Stimulated activated memory B cell treated with anti-CD40 and anti-IgM and Interleukin-4, amounts not matched to agents 10 μg/mL and 1 μg/mL and 100 μg/mL, for 72 hours (primary cell): ENCODE results near the gene PHEX.

Experiments used
- ATAC-seq: fragments of 150-1000 bp; cut with Tn5 transposase; 2 replicates; pipeline ENCODE4 v1.10.0; 2021
- H3K27ac Mint-ChIP-seq: one replicate; pipeline ENCODE4 v1.8.0; 2022; ENCODE audit warnings: mild to moderate bottlenecking, mixed read lengths
- H3K27me3 Mint-ChIP-seq: one replicate; pipeline ENCODE4 v1.8.0; 2022; ENCODE audit warnings: mixed read lengths
- H3K36me3 Mint-ChIP-seq: one replicate; pipeline ENCODE4 v1.8.0; 2022; ENCODE audit warnings: mixed read lengths
- H3K4me1 Mint-ChIP-seq: one replicate; pipeline ENCODE4 v1.8.0; 2022; ENCODE audit warnings: mixed read lengths
- H3K4me3 Mint-ChIP-seq: one replicate; pipeline ENCODE4 v1.8.0; 2022; ENCODE audit warnings: mild to moderate bottlenecking, moderate library complexity, mixed read lengths
- H3K9me3 Mint-ChIP-seq: one replicate; pipeline ENCODE4 v1.8.0; 2022; ENCODE audit warnings: mixed read lengths

The PHEX gene

DNA sequence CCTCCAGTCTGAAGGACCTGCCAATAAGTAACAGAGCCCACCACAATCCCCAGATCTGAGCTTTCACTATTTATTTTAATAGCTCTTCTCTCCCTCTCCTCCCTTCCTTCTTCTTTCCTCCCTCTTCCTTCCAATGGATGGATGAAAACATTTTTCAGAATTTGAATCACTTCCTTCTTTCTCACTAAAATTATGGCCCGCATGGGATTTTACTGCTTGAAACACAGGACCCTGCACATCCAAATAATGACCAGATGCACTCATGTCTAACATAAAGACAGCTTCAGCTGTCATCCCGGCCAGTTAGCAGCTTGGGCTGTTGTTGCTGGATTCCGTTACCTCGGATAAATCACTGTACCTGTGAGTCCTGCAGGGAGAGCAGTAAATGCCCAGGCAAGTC lies 5.4 kb upstream of the PHEX start:
- Mint-ChIP-seq H3K27me3 (no peaks in the 10 kb centered on the region), H3K4me3 (no peak overlapping the region), H3K27ac (no peak overlapping the region)

DNA sequence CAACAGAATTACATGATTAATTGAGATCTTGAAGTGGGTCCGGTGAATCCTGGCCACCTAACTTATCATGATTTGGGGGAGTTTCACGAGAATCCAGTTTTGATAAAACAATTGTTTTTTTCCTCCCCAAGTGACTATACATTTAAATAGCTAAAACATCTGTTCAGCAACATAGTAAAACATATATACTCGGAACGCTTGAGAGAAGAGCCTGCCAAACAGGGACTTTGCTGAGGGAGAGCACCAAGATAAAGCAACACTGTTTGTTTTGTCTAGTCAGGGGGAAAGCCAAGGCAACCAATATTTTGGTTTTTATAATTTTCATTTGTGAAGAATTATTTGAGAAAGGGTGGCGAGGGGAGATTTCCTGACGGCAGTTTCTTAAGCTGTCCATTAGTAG lies 381 bp downstream of the PHEX start:
- H3K4me1 Mint-ChIP-seq: peaks cover 23% of the 10 kb centered on the region
- peak overlapping the region; percentile 69 for H3K27ac Mint-ChIP-seq
- H3K27me3 Mint-ChIP-seq: no peaks in the 10 kb centered on the region
- no peaks in the 10 kb centered on the region for H3K36me3 Mint-ChIP-seq
- no peak for ATAC-seq
- no peaks in the 10 kb centered on the region for H3K9me3 Mint-ChIP-seq
- H3K4me3 Mint-ChIP-seq: no peak overlapping the region

More for the DNA sequence above, 5.4 kb upstream of the PHEX start:
- no peaks in the 10 kb centered on the region for H3K36me3 Mint-ChIP-seq
- ATAC-seq: no peak
- peaks cover 9% of the 10 kb centered on the region for H3K4me1 Mint-ChIP-seq
- no peaks in the 10 kb centered on the region for H3K9me3 Mint-ChIP-seq

GRCh38 chrX:22033818-22034217 lies 1.7 kb downstream of the PHEX start:
- Mint-ChIP-seq H3K9me3 (no peaks in the 10 kb centered on the region), H3K27ac (no peak overlapping the region)

GRCh38 chrX:22035236-22035635 lies 3.1 kb downstream of the PHEX start:
- H3K9me3 Mint-ChIP-seq: no peaks in the 10 kb centered on the region
- H3K36me3 Mint-ChIP-seq: no peaks in the 10 kb centered on the region
- peak overlapping the region; percentile 23 for H3K4me3 Mint-ChIP-seq
- no peak overlapping the region for H3K27ac Mint-ChIP-seq
- ATAC-seq: no peak
- H3K27me3 Mint-ChIP-seq: no peaks in the 10 kb centered on the region
- peaks cover 17% of the 10 kb centered on the region for H3K4me1 Mint-ChIP-seq

More at GRCh38 chrX:22033818-22034217, 1.7 kb downstream of the PHEX start:
- Mint-ChIP-seq H3K27me3 (no peaks in the 10 kb centered on the region), H3K4me1 (peaks cover 24% of the 10 kb centered on the region), H3K4me3 (no peak overlapping the region), H3K36me3 (no peaks in the 10 kb centered on the region)
- no peak for ATAC-seq

- H3K9me3 Mint-ChIP-seq: no peaks in the 10 kb centered on the region
- H3K36me3 Mint-ChIP-seq: no peaks in the 10 kb centered on the region
- H3K4me1 Mint-ChIP-seq: peaks cover 10% of the 10 kb centered on the region
- no peak for ATAC-seq
- H3K4me3 Mint-ChIP-seq: no peak overlapping the region
- H3K27ac Mint-ChIP-seq: no peak overlapping the region
- H3K27me3 Mint-ChIP-seq: no peaks in the 10 kb centered on the region
These were observed 5.1 kb downstream of the PHEX start for GRCh38 chrX:22037225-22037624.

- H3K4me1 Mint-ChIP-seq: peaks cover 7% of the 10 kb centered on the region
- no peak for ATAC-seq
- no peak overlapping the region for H3K4me3 Mint-ChIP-seq
- no peaks in the 10 kb centered on the region for H3K36me3 Mint-ChIP-seq
- H3K27ac Mint-ChIP-seq: no peak overlapping the region
- no peaks in the 10 kb centered on the region for H3K27me3 Mint-ChIP-seq
- H3K9me3 Mint-ChIP-seq: no peaks in the 10 kb centered on the region
These were observed 5.9 kb downstream of the PHEX start for GRCh38 chrX:22037911-22038537.

- no peaks in the 10 kb centered on the region for H3K9me3 Mint-ChIP-seq
- no peak for ATAC-seq
- peak overlapping the region; percentile 1 for H3K4me3 Mint-ChIP-seq
- no peaks in the 10 kb centered on the region for H3K27me3 Mint-ChIP-seq
- H3K4me1 Mint-ChIP-seq: peaks cover 7% of the 10 kb centered on the region
- H3K36me3 Mint-ChIP-seq: no peaks in the 10 kb centered on the region
- peak overlapping the region; percentile 12 for H3K27ac Mint-ChIP-seq
These were observed 7.4 kb downstream of the PHEX start for GRCh38 chrX:22039541-22039940.

DNA sequence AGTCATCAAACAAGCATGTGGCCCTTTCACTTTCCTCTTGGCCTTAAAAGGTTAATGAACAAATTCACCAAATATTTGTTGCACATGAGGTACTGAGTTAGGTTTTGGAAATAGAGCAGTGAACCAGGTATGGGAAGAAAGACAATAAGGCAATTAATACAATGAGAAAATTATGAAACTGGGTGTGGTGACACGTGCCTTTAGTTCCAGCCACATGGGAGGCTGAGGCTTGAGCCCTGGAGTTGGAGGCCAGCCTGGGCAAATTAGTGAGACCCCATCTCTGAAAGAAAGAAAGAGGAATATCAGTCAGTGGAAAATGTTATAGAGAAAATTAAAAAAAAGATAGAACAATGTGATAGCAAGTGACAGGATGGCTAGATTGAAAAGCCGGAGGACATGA lies 8.1 kb downstream of the PHEX start:
- Mint-ChIP-seq H3K27me3 (no peaks in the 10 kb centered on the region), H3K4me1 (peaks cover 7% of the 10 kb centered on the region), H3K9me3 (no peaks in the 10 kb centered on the region), H3K4me3 (peak overlapping the region; percentile 22), H3K36me3 (no peaks in the 10 kb centered on the region), H3K27ac (peak overlapping the region; percentile 12)
- no peak for ATAC-seq

- H3K27ac Mint-ChIP-seq: no peak overlapping the region
These were observed 9.9 kb downstream of the PHEX start for GRCh38 chrX:22041907-22042530.

DNA sequence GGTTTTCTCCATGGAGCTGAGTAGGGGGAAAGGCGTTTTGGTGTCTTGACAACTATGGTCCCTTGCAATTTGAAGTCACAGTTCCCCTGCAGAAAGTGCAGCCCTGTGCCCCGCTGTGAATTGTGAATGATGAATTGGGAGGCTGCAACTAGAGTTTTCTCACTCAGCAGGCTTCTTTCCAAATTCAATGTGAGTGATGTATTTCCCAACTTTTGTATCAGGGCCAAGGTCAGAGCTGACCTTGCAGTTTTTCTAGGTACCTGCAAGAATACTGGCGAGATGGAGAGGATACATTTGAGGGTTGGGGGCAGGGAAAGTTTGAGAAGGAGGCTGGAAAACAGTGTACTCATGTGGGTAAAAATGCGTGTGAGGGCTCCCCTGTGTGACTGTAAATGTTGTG lies 11.7 kb downstream of the PHEX start:
- Mint-ChIP-seq H3K27me3 (no peaks in the 10 kb centered on the region), H3K4me3 (no peak overlapping the region), H3K9me3 (no peaks in the 10 kb centered on the region), H3K27ac (no peak overlapping the region), H3K36me3 (no peaks in the 10 kb centered on the region), H3K4me1 (no peaks in the 10 kb centered on the region)
- ATAC-seq: no peak

More at GRCh38 chrX:22041907-22042530, 9.9 kb downstream of the PHEX start:
- H3K27me3 Mint-ChIP-seq: no peaks in the 10 kb centered on the region
- H3K4me1 Mint-ChIP-seq: peaks cover 6% of the 10 kb centered on the region
- H3K9me3 Mint-ChIP-seq: no peaks in the 10 kb centered on the region
- no peaks in the 10 kb centered on the region for H3K36me3 Mint-ChIP-seq
- H3K4me3 Mint-ChIP-seq: no peak overlapping the region
- no peak for ATAC-seq

DNA sequence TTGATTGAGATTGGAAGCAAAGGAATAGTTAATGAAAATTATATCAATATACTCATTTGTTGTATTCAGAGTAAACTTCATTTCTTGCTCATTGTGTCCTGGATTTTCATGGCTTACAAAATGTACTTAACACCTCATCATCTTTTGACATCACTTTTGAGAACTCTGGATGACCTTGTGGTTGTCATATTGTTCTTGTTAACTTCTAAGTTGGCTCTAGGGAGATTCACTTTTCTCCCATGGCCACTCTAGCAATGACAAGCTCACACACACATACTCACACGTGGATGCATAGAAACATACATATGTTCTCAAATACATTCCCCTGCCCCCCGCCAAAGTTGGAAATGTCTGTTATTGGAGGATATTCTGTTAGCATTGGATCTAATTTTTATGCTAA lies 15.3 kb downstream of the PHEX start:
- Mint-ChIP-seq H3K4me1 (no peaks in the 10 kb centered on the region), H3K36me3 (no peaks in the 10 kb centered on the region), H3K27ac (no peak overlapping the region), H3K4me3 (no peak overlapping the region), H3K9me3 (no peaks in the 10 kb centered on the region), H3K27me3 (no peaks in the 10 kb centered on the region)
- ATAC-seq: no peak

- no peak overlapping the region for H3K27ac Mint-ChIP-seq
- ATAC-seq: no peak
- H3K27me3 Mint-ChIP-seq: no peaks in the 10 kb centered on the region
- H3K4me3 Mint-ChIP-seq: no peak overlapping the region
- H3K36me3 Mint-ChIP-seq: peaks cover 9% of the 10 kb centered on the region
- no peaks in the 10 kb centered on the region for H3K9me3 Mint-ChIP-seq
- H3K4me1 Mint-ChIP-seq: peaks cover 22% of the 10 kb centered on the region
These were observed 21.4 kb downstream of the PHEX start for GRCh38 chrX:22053481-22053880.

GRCh38 chrX:22056235-22056634 lies 24.1 kb downstream of the PHEX start:
- ATAC-seq: peak; percentile 72
- H3K9me3 Mint-ChIP-seq: no peaks in the 10 kb centered on the region
- H3K4me1 Mint-ChIP-seq: peaks cover 44% of the 10 kb centered on the region
- H3K27ac Mint-ChIP-seq: peak overlapping the region; percentile 83
- no peaks in the 10 kb centered on the region for H3K27me3 Mint-ChIP-seq
- peaks cover 9% of the 10 kb centered on the region for H3K36me3 Mint-ChIP-seq
- no peak overlapping the region for H3K4me3 Mint-ChIP-seq

- peak; percentile 87 for ATAC-seq
These were observed 25.5 kb downstream of the PHEX start for GRCh38 chrX:22057667-22058066.

DNA sequence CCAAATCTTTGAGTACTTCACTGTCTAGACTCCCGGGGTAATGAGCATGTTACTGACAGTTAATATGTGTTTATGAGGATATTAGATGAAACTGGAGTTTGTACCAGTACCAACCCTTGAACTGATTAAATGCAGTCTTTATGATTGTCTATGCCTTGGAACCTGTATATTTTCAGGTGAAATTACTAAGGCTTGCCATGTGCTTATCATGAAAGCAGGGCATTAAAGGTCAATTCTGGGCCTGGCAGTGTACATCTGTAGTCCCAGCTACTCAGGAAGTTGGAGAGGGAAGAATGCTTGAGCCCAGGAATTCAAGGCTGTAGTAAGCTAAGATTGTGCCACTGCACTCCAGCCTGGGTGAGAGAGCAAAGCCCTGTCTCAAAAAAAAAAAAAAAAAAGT lies 27.6 kb downstream of the PHEX start:
- H3K27me3 Mint-ChIP-seq: no peaks in the 10 kb centered on the region
- H3K9me3 Mint-ChIP-seq: no peaks in the 10 kb centered on the region
- ATAC-seq: no peak
- peak overlapping the region; percentile 88 for H3K27ac Mint-ChIP-seq
- peaks cover 52% of the 10 kb centered on the region for H3K4me1 Mint-ChIP-seq
- H3K4me3 Mint-ChIP-seq: no peak overlapping the region
- H3K36me3 Mint-ChIP-seq: peaks cover 15% of the 10 kb centered on the region

More at GRCh38 chrX:22057667-22058066, 25.5 kb downstream of the PHEX start:
- Mint-ChIP-seq H3K27me3 (no peaks in the 10 kb centered on the region), H3K4me3 (peak overlapping the region; percentile 45), H3K9me3 (no peaks in the 10 kb centered on the region), H3K36me3 (peaks cover 15% of the 10 kb centered on the region), H3K27ac (peak overlapping the region; percentile 83), H3K4me1 (peaks cover 52% of the 10 kb centered on the region)
